MCF 10A (cell line): Measurements from ENCODE around the gene BTG2. TPM values are rescaled to one million over a fixed set of nuclear protein-coding genes. Genes with fewer than 3 reads are reported as not detected.
A peak's percentile ranks its signal among the peaks of the same experiment; 100 is the strongest.

ENCODE experiments used
- BruUV-seq: library from RNA; stranded (reverse); fragments of 400-500 nt; replicated peaks from 2 replicates; lab custom pipeline; 2021; lab: Mats Ljungman, UMichigan
- CTCF ChIA-PET: fragments of 300-600 bp; sonication (Branson Sonifier 250); formaldehyde crosslinking; extraction: SDS; loops from one replicate; lab custom pipeline; 2021; ENCODE audit warnings: antibody characterized with exemption, inconsistent platforms; lab: Yijun Ruan, JAX
- POLR2A ChIA-PET: fragments of 300-600, 350-650 bp; sonication (Branson Sonifier 250); formaldehyde crosslinking; extraction: SDS; loops from one replicate; lab custom pipeline; 2020; ENCODE audit warnings: antibody characterized with exemption, inconsistent platforms; lab: Yijun Ruan, JAX
- DNase-seq: peaks from one replicate; pipeline ENCODE4 v3.0.0-alpha.2; 2018; ENCODE audit not compliant: unreplicated experiment
- H3K27ac Mint-ChIP-seq: one replicate; pipeline ENCODE4 v1.8.0; 2022; ENCODE audit warnings: mild to moderate bottlenecking, low read depth, mixed read lengths; ENCODE audit not compliant: unreplicated experiment
- H3K27me3 Mint-ChIP-seq: one replicate; pipeline ENCODE4 v1.8.0; 2022; ENCODE audit warnings: mixed read lengths; ENCODE audit not compliant: insufficient read depth, unreplicated experiment
- H3K36me3 Mint-ChIP-seq: one replicate; pipeline ENCODE4 v1.8.0; 2022; ENCODE audit warnings: mild to moderate bottlenecking, moderate library complexity, mixed read lengths; ENCODE audit not compliant: insufficient read depth, unreplicated experiment
- H3K4me1 Mint-ChIP-seq: one replicate; pipeline ENCODE4 v1.8.0; 2022; ENCODE audit warnings: mixed read lengths; ENCODE audit not compliant: insufficient read depth, unreplicated experiment
- H3K4me3 Mint-ChIP-seq: one replicate; pipeline ENCODE4 v1.8.0; 2022; ENCODE audit warnings: mild to moderate bottlenecking, moderate library complexity, mixed read lengths; ENCODE audit not compliant: unreplicated experiment
- H3K9me3 Mint-ChIP-seq: one replicate; pipeline ENCODE4 v1.8.0; 2022; ENCODE audit warnings: mixed read lengths; ENCODE audit not compliant: unreplicated experiment
- CTCF ChIP-seq: fragments of 200-600 bp; IDR thresholded peaks from one replicate; pipeline ENCODE4 v1.8.0; 2022; ENCODE audit warnings: antibody characterized with exemption, mild to moderate bottlenecking; ENCODE audit not compliant: unreplicated experiment
- intact Hi-C: fragments of 100-400 bp; cut with micrococcal nuclease; formaldehyde crosslinking; loops from 2 replicates; pipeline ENCODE4 v1.14.1; 2022
- total RNA-seq: library from RNA; stranded (reverse); gene quantifications from 2 replicates; pipeline ENCODE4 v1.2.3, GENCODE V29; 2022

Gene BTG2
- total RNA-seq, 1 experiment from 2014 or later, result 44.4 TPM

DNA sequence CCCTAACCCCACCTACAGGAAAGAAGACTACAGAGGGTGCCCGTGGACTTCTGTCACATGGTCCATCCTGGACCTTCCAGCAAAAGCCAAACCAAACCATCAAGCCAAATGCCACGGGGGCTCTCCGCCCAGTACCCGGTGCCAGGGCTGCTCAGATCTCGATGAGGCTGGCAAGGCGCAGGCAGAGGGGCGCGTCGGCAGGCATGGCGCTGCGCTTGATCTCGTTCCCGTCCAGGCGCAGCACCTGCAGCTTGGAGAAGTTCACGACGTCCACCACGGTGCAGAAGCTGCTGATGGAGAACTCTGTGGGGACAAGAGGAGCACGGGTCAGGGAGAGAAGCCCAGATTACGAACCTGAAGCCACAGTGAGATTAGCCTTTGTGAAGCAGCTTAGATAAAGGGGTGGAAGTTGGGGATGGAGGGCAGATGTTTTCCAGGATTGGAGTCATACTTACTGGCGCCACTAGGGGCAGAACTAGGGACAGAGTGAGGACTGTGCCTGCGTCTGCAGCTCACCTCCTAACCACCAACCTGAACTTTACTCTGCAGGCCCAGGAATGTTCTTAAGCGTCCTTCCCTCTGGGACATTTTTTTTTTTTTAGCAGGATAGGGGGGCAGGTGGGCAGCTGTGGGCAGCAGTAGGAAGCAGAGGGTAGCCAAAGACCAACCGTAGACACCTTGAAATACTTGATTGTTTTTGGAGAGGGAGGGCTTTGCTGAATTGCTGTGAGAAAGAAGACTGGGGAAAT, 37.0 kb downstream of the BTG2 start:
- Mint-ChIP-seq H3K4me1 (peaks cover 6% of the 10 kb centered on the region), H3K9me3 (no peaks in the 10 kb centered on the region), H3K4me3 (no peak overlapping the region), H3K27ac (no peak overlapping the region), H3K36me3 (no peaks in the 10 kb centered on the region), H3K27me3 (peaks cover 78% of the 10 kb centered on the region)
- no TSS peak for BruUV-seq
- CTCF ChIA-PET, result interaction anchor here (0.5 to 20.2 kb wide), 60 partner anchors 9 to 1969 kb away, joined by 3 to 981 read pairs (median 5); partner anchors contain the start of genes BTG2, FMOD, OPTC and PRELP
- intact Hi-C loops, result loop anchor here (5.0 kb wide), 1 partner anchor 785 kb away; no protein-coding TSS in a partner anchor
- POLR2A ChIA-PET, result interaction anchor here (0.6 to 1.1 kb wide), 8 partner anchors 15 to 1032 kb away, joined by 3 to 5 read pairs (median 3); no protein-coding TSS in a partner anchor
- peak; percentile 78 for TF ChIP-seq CTCF
- DNase-seq, result peak; percentile 77

DNA sequence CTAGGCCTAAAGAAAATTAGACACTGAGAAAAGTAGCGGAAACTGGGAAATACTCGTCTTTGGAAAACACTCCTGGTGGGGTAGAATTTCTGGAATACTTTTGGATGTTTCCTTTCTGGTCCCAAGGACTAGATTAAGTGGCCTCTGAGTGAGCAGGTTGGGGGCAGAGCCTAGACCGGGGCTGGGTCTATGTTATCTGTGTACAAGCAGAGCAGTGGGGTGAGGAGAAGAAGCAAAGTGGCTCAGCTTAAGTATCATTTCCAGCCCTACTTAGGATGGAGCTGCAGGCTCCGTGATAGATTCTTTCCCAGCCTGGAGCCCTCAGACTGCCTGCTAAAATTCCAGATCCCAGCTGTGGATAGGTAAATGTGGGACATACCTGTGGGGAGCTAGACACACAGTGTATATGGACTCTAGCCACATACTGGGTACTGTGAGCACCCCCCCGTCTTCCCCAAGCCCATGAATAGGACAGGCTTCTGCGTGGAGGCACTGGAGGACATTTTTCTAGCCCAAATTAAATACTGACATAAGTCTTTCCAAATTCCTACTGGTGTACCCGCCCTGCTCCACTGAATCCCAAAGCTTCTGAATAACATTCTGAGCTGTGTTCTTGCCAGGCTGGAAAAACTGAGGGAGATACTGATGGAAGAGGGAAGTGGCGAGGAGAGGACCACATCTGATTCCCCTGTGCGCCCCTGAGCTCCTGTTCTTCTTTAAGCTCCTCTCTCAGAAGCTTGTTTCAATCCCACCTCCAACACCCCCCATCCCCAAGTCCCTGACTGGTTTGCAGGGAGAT, 38.8 kb downstream of the BTG2 start:
- BruUV-seq, result no TSS peak
- intact Hi-C loops, result loop anchor here (5.0 kb wide), 1 partner anchor 783 kb away; no protein-coding TSS in a partner anchor
- H3K4me3 Mint-ChIP-seq, result no peak overlapping the region
- peaks cover 95% of the 10 kb centered on the region for H3K27me3 Mint-ChIP-seq
- no peaks in the 10 kb centered on the region for H3K4me1 Mint-ChIP-seq
- ChIA-PET POLR2A (interaction anchor here (1.6 kb wide), 1 partner anchor 15 kb away, joined by 7 read pairs; no protein-coding TSS in a partner anchor), CTCF (interaction anchor here (0.5 to 20.2 kb wide), 33 partner anchors 11 to 909 kb away, joined by 3 to 981 read pairs (median 4); partner anchors contain the start of genes BTG2, FMOD, OPTC and PRELP)
- no peak for DNase-seq
- H3K9me3 Mint-ChIP-seq, result no peaks in the 10 kb centered on the region
- H3K36me3 Mint-ChIP-seq, result no peaks in the 10 kb centered on the region
- no peak overlapping the region for H3K27ac Mint-ChIP-seq
- TF ChIP-seq CTCF, result no peak

- H3K4me3 Mint-ChIP-seq, result no peak overlapping the region
- no peaks in the 10 kb centered on the region for H3K9me3 Mint-ChIP-seq
- no peak overlapping the region for H3K27ac Mint-ChIP-seq
- ChIA-PET POLR2A (interaction anchor here (0.6 to 1.1 kb wide), 2 partner anchors 42 to 280 kb away, joined by 4 to 5 read pairs; partner anchors contain the start of gene ATP2B4), CTCF (interaction anchor here (0.6 to 20.2 kb wide), 13 partner anchors 8 to 356 kb away, joined by 3 to 981 read pairs (median 4); partner anchors contain the start of genes FMOD, OPTC and PRELP)
- H3K36me3 Mint-ChIP-seq, result no peaks in the 10 kb centered on the region
- DNase-seq, result no peak
- peaks cover 94% of the 10 kb centered on the region for H3K27me3 Mint-ChIP-seq
- H3K4me1 Mint-ChIP-seq, result no peaks in the 10 kb centered on the region
- BruUV-seq, result no TSS peak
- intact Hi-C loops, result no loop called here
- TF ChIP-seq CTCF, result no peak
Observed at GRCh38 chr1:203346060-203346768, 40.9 kb downstream of the BTG2 start.
